Measurements from ENCODE around the gene CHD6.

Gene CHD6

DNA sequence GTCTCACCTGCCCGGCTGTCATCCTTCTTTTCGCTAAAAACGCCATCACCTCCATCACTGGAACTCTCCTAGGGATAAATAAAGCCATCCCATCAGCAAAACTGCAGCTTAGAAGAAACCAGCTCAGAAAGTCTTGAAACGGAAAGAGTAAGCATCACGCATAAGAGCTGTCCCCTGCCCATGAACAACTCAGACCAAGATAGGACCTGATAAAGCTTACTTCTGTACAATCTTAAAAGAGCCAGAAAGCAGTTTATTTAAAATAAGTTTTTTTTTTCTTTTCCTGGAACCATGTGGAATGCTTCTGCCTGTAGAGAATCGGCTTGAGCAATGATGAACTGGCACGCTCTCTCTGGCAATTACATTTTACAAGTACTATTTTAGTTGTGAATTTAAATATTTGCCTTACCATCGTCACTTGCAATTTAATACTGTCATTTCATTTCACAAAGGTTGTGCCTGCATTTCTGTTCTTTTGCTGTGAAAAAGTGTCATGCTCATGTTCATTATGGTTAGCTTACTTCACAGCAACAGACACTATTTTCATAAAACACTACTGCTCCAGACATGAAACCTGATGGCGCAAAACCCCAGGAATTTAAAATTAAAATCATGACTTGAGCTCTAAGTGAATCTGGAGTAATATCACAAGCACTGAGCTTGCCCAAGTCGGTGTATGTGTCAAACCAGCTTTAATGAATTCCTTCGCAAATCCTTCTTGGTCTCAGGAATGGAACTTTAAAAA, 191.9 kb downstream of the CHD6 start:
- DNase-seq, result peak; percentile 64 to 65

DNA sequence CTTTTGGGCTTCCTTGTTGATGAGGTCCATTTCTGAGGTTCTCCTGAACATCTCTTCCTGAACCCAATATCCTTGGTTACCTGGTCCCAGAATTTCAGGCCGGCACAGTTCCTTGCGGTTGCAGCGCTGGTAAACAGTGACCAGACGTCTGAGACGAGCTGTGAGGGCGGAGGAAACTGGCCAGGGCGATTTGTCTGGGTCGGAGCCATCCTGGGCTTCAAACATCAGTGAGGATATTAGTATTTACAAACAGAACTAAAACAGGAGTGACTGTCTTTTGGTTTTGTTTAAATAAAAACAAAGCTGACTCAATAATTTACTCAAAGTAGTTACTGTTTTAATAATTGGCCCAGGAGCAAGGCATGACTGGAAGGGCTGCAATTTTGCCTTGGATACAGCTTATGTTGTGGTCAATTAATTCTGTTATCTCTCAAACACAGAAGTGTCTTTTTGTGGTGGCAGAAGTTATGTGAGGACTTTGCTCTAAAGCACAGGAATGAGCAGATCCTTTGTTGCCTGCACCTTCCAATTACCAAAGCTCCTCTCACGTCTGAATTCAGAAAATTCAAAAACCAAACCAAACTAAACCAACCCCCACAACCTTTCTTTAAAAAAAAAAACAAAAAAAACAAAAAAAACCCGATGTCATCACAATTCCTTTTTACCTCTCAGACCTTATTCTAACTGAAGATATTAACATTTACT, 192.8 kb downstream of the CHD6 start:
- peak; percentile 53 for TF ChIP-seq POLR2A (IDR thresholded peaks at IDR 0.05; ENCODE audit: low read length)
- no peak for TF ChIP-seq GATA1 (IDR thresholded peaks at IDR 0.05; ENCODE audit: low read depth, low read length)
- peak; percentile 80 to 89 for DNase-seq

More for the DNA sequence above, 191.9 kb downstream of the CHD6 start:
- peak; percentile 0 for TF ChIP-seq POLR2A (IDR thresholded peaks at IDR 0.05; ENCODE audit: low read length)
- TF ChIP-seq GATA1 (IDR thresholded peaks at IDR 0.05; ENCODE audit: low read depth, low read length), result no peak

GRCh38 chr20:41424546-41424945, 193.6 kb downstream of the CHD6 start:
- DNase-seq, result peak; percentile 26 to 63
- TF ChIP-seq GATA1 (IDR thresholded peaks at IDR 0.05; ENCODE audit: low read depth, low read length) (no peak), POLR2A (IDR thresholded peaks at IDR 0.05; ENCODE audit: low read length) (no peak)

DNA sequence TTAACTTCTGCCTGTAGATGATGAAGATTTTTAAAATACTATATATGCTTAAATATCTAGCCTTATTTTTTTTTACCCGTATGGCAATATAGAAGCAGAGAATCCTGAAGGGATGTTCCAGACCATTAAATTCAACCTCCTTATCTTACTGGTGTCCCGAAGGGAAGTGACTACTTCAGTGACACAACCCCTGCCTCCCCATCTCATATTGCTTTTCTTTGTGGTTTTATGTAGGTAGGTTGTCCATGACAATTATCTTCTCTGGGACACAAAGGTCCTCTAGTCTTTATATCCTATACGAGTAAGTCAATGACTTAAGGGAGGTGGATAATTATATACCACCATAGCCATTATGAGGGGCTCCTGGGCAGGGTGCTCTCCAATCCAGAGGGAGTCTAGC, 194.2 kb downstream of the CHD6 start:
- peak; percentile 27 to 50 for DNase-seq
- TF ChIP-seq GATA1 (IDR thresholded peaks at IDR 0.05; ENCODE audit: low read depth, low read length), result no peak
- TF ChIP-seq POLR2A (IDR thresholded peaks at IDR 0.05; ENCODE audit: low read length), result no peak

DNA sequence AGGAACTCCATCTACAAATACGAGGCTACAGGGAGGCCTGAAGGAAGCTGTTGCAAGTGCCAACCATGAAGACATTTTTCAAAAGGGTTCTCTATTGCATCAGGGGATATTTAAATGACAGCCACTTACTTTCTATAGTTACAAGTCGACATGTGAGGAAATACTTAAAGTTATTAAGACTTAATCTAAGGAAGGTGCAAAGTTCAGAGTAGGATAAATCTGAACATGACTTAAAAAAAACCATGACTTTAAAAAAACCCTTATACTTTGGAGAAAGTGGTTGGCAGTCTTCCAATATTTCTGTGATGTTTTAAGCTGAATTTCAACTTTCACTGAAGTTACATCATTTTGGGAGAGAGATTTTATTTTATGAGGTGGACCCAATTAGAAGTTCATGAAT, 195.2 kb downstream of the CHD6 start:
- TF ChIP-seq GATA1 (IDR thresholded peaks at IDR 0.05; ENCODE audit: low read depth, low read length), result no peak
- no peak for TF ChIP-seq POLR2A (IDR thresholded peaks at IDR 0.05; ENCODE audit: low read length)
- peak; percentile 10 to 71 for DNase-seq

DNA sequence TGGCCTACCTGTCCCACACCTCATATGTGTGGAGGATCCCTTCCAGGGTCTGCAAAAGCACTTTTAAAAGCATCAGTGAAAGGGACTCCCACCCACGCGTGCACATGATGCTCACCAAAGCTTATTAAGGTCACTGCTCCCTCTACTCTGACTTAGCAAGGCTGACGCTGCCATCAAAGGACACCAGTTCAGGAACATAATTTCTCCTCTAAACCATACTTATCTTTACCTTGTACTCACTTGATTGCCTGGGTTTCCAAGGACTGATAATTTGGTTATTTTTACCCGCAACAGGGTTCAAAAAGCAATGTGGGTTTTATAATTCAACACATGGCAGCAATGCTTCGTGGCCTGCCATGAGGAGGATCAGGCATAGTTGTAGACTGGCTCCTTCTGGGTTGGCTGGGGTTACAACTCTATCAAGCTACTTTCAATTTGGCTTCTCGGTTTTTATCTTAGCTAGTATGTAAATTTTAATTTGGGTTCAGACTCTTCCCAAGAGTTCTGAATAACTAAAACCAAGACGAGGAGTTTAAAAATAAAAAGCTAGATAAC, 199.4 kb downstream of the CHD6 start:
- no peak for DNase-seq
- no peak for TF ChIP-seq GATA1 (IDR thresholded peaks at IDR 0.05; ENCODE audit: low read depth, low read length)
- TF ChIP-seq POLR2A (IDR thresholded peaks at IDR 0.05; ENCODE audit: low read length), result no peak

DNA sequence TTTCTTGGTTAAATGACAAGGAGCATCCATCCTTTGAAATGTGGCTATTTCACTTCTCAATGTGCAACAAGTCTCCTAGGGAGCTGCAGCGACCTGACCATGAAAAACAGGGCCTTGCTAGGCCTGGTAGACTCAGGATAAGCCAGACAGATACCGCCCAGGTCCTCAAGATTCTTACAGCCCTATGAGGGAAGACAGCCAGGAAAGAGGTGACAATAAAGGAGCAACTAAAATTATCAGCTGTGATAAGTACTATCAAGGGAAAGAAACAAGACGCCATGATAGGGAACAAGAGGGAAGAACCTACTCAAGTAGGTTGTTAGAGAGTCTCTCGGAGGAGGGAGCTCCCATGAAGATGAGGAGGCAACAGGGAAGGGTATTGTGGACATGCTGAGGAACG, 200.1 kb downstream of the CHD6 start:
- DNase-seq, result no peak
- TF ChIP-seq GATA1 (IDR thresholded peaks at IDR 0.05; ENCODE audit: low read depth, low read length), result no peak
- no peak for TF ChIP-seq POLR2A (IDR thresholded peaks at IDR 0.05; ENCODE audit: low read length)

GRCh38 chr20:41415191-41415590, 203.0 kb downstream of the CHD6 start:
- no peak for TF ChIP-seq POLR2A (IDR thresholded peaks at IDR 0.05; ENCODE audit: low read length)
- no peak for DNase-seq

DNA sequence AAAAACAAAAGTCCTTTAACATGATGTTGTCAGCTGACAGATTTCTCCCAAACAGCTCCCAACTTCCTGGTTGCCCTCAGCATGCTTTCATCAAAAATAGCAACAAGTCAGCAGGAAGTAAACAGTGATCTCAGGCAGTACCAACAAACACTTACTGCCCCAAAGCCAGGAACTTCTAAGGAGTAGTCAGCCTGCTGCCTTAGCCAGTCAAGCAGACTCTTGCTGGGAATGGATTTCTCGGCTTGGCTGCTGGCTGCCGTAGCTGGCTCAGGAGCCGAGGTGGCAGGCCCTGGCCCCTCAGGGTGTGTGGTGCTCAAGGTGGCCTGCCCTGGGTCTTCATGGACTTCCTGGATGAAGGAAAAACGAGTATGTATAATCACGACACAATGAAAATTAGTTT, 205.0 kb downstream of the CHD6 start:
- no peak for TF ChIP-seq GATA1 (IDR thresholded peaks at IDR 0.05; ENCODE audit: low read depth, low read length)
- no peak for TF ChIP-seq POLR2A (IDR thresholded peaks at IDR 0.05; ENCODE audit: low read length)
- DNase-seq, result no peak

DNA sequence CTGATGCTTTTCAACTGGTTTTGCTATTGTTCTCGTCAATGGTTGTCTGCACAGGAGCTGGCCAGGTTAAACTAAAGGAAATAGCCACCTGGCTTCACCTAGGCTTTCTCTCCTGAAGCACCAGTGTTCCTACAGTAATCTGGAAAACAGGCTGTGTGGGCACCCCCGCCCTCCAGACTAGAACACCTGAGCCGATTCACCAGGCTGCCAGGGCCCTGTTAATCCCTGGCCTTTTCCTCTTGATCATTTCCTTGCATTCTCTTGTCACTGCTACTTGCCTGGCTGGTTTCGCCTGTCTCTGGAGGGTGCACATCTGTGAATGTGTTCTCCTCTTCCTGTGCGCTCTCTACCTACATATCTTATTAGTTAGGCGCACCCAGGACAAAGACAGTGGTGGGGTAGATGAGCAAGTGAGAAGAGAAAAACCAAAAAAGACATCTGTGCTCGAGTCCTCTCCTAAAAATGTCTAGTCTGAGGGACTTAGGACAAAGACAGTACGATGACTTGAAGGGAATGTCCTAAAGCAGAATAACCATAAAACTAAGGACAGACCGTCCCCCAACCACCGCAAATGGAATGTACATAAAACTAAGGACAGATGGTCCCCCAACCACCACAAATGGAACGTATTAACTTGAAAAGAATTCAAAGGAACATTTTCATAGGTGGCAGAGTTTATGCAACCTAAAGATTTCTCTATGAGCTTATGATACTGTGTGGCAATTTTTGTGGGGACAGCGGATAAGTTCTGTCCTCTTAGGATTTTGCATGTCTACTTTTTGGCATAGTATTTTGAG, 205.7 kb downstream of the CHD6 start:
- DNase-seq, result no peak
- no peak for TF ChIP-seq POLR2A (IDR thresholded peaks at IDR 0.05; ENCODE audit: low read length)
- TF ChIP-seq GATA1 (IDR thresholded peaks at IDR 0.05; ENCODE audit: low read depth, low read length), result no peak

GRCh38 chr20:41411391-41411847, 206.8 kb downstream of the CHD6 start:
- TF ChIP-seq POLR2A (IDR thresholded peaks at IDR 0.05; ENCODE audit: low read length), result no peak
- no peak for TF ChIP-seq GATA1 (IDR thresholded peaks at IDR 0.05; ENCODE audit: low read depth, low read length)
- peak; percentile 15 to 40 for DNase-seq

GRCh38 chr20:41408986-41409385, 209.2 kb downstream of the CHD6 start:
- DNase-seq, result no peak
- TF ChIP-seq POLR2A (IDR thresholded peaks at IDR 0.05; ENCODE audit: low read length) (no peak), GATA1 (IDR thresholded peaks at IDR 0.05; ENCODE audit: low read depth, low read length) (no peak)

GRCh38 chr20:41408156-41408794, 209.9 kb downstream of the CHD6 start:
- TF ChIP-seq GATA1 (IDR thresholded peaks at IDR 0.05; ENCODE audit: low read depth, low read length) (no peak), POLR2A (IDR thresholded peaks at IDR 0.05; ENCODE audit: low read length) (no peak)
- no peak for DNase-seq

Measured in erythroblast (primary cell).